GM21723 (cell line): ENCODE results near the gene PPP4R2.
A peak's percentile ranks its signal among the peaks of the same experiment; 100 is the strongest.

Experiments used
- ATAC-seq: cut with Tn5 transposase; IDR thresholded peaks from one replicate; pipeline ENCODE4 v1.9.1; 2021; ENCODE audit warnings: mild to moderate bottlenecking, moderate library complexity; ENCODE audit not compliant: unreplicated experiment

PPP4R2 gene

GRCh38 chr3:73068419-73068818 lies 71.8 kb downstream of the PPP4R2 start:
- ATAC-seq: no peak

GRCh38 chr3:73069187-73069586 lies 72.6 kb downstream of the PPP4R2 start:
- ATAC-seq: no peak

GRCh38 chr3:73069775-73070444 lies 73.3 kb downstream of the PPP4R2 start:
- ATAC-seq: no peak

- no peak for ATAC-seq
Measured at GRCh38 chr3:73070675-73071575, 74.3 kb downstream of the PPP4R2 start.

- ATAC-seq: no peak
Measured at GRCh38 chr3:73071952-73072351, 75.3 kb downstream of the PPP4R2 start.

GRCh38 chr3:73072634-73073033 lies 76.0 kb downstream of the PPP4R2 start:
- no peak for ATAC-seq

- ATAC-seq: no peak
Measured at GRCh38 chr3:73073091-73073707, 76.6 kb downstream of the PPP4R2 start.

- ATAC-seq: no peak
Measured at GRCh38 chr3:73074781-73075180, 78.2 kb downstream of the PPP4R2 start.

- peak; percentile 77 for ATAC-seq
Measured at GRCh38 chr3:73080216-73080966, 83.8 kb downstream of the PPP4R2 start.

GRCh38 chr3:73081140-73081539 lies 84.5 kb downstream of the PPP4R2 start:
- no peak for ATAC-seq

GRCh38 chr3:73084170-73084569 lies 87.6 kb downstream of the PPP4R2 start:
- no peak for ATAC-seq

- no peak for ATAC-seq
Measured at GRCh38 chr3:73086071-73086494, 89.5 kb downstream of the PPP4R2 start.

- ATAC-seq: no peak
Measured at GRCh38 chr3:73094129-73094528, 97.5 kb downstream of the PPP4R2 start.

- no peak for ATAC-seq
Measured at GRCh38 chr3:73094951-73095350, 98.3 kb downstream of the PPP4R2 start.

- no peak for ATAC-seq
Measured at GRCh38 chr3:73096169-73096568, 99.6 kb downstream of the PPP4R2 start.

GRCh38 chr3:73098026-73098425 lies 101.4 kb downstream of the PPP4R2 start:
- no peak for ATAC-seq

GRCh38 chr3:73098873-73099272 lies 102.3 kb downstream of the PPP4R2 start:
- no peak for ATAC-seq

- ATAC-seq: peak; percentile 89
Measured at GRCh38 chr3:73100741-73101559, 104.3 kb downstream of the PPP4R2 start.

- no peak for ATAC-seq
Measured at GRCh38 chr3:73101881-73102280, 105.3 kb downstream of the PPP4R2 start.

- ATAC-seq: no peak
Measured at GRCh38 chr3:73107215-73107614, 110.6 kb downstream of the PPP4R2 start.
